Epithelial cell of proximal tubule (primary cell): ENCODE results near the gene CD109. TPM values are rescaled to one million over a fixed set of nuclear protein-coding genes. Genes with fewer than 3 reads are reported as not detected.

Experiments
- DNase-seq: peaks from one replicate; pipeline ENCODE4 v3.0.0-alpha.2; 2011; ENCODE audit warnings: low read depth
- H3K4me3 ChIP-seq: 2 replicates; pipeline ENCODE4 v1.5.1; 2011; ENCODE audit warnings: low read depth, mild to moderate bottlenecking, low read length
- CTCF ChIP-seq: conservative IDR thresholded peaks from 2 replicates; pipeline ENCODE4 v1.5.1; 2012; ENCODE audit warnings: low read depth, mild to moderate bottlenecking, low read length
- total RNA-seq: library from RNA; depleted of rRNA; stranded (reverse); fragments of >200 nt; gene quantifications from 2 replicates; pipeline ENCODE4 v1.2.3, GENCODE V29; 2015

The CD109 gene
- total RNA-seq, 1 donor from 2014 or later = 24.3 TPM

GRCh38 chr6:73656531-73657145, 39.4 kb upstream of the CD109 start:
- no peak for DNase-seq
- no peak for TF ChIP-seq CTCF
- no peak overlapping the region for H3K4me3 ChIP-seq

- DNase-seq = no peak
- no peak overlapping the region for H3K4me3 ChIP-seq
- no peak for TF ChIP-seq CTCF
Measured at GRCh38 chr6:73657201-73657600, 38.8 kb upstream of the CD109 start.

GRCh38 chr6:73664701-73665100, 31.3 kb upstream of the CD109 start:
- no peak for TF ChIP-seq CTCF
- H3K4me3 ChIP-seq = no peak overlapping the region
- no peak for DNase-seq

- TF ChIP-seq CTCF = no peak
- no peak for DNase-seq
- H3K4me3 ChIP-seq = no peak overlapping the region
Measured at GRCh38 chr6:73665686-73666319, 30.2 kb upstream of the CD109 start.

GRCh38 chr6:73666393-73666792, 29.6 kb upstream of the CD109 start:
- DNase-seq = no peak
- no peak for TF ChIP-seq CTCF
- H3K4me3 ChIP-seq = no peak overlapping the region

- no peak for TF ChIP-seq CTCF
- no peak for DNase-seq
- no peak overlapping the region for H3K4me3 ChIP-seq
Measured at GRCh38 chr6:73667798-73668197, 28.2 kb upstream of the CD109 start.

GRCh38 chr6:73669005-73669404, 27.0 kb upstream of the CD109 start:
- no peak overlapping the region for H3K4me3 ChIP-seq
- no peak for DNase-seq
- TF ChIP-seq CTCF = no peak
